ENCODE results near the gene EIF2A. TPM values are rescaled to one million over a fixed set of nuclear protein-coding genes. Genes with fewer than 3 reads are reported as not detected.

The EIF2A gene
- total and polyA plus RNA-seq, 2 of the 13 experiments (the other 11 are each of a cell fraction or from before 2014, with no cell fraction given) = 124 to 139 TPM

- TF ChIP-seq SYNCRIP (IDR thresholded peaks at IDR 0.05; ENCODE audit: insufficient read depth, low read depth, low read length) = no peak
- 0 out of 2 replicates have a peak, but pooled peaks have one; percentile 20 for TF ChIP-seq GPN1 (CRISPR knock-in tag; IDR thresholded peaks at IDR 0.05; ENCODE audit: borderline replicate concordance)
- TF ChIP-seq NCOA2 (CRISPR knock-in tag; IDR thresholded peaks at IDR 0.05) = peak; percentile 44
- TF ChIP-seq MEIS2 (CRISPR knock-in tag; IDR thresholded peaks at IDR 0.05) = peak; percentile 84
- no peak for TF ChIP-seq CENPBD1 (CRISPR knock-in tag; IDR thresholded peaks at IDR 0.05; ENCODE audit: borderline replicate concordance, low read depth)
- TF ChIP-seq ZNF207 (IDR thresholded peaks at IDR 0.05; ENCODE audit: borderline replicate concordance) = no peak
- TF ChIP-seq, protein P1, sequence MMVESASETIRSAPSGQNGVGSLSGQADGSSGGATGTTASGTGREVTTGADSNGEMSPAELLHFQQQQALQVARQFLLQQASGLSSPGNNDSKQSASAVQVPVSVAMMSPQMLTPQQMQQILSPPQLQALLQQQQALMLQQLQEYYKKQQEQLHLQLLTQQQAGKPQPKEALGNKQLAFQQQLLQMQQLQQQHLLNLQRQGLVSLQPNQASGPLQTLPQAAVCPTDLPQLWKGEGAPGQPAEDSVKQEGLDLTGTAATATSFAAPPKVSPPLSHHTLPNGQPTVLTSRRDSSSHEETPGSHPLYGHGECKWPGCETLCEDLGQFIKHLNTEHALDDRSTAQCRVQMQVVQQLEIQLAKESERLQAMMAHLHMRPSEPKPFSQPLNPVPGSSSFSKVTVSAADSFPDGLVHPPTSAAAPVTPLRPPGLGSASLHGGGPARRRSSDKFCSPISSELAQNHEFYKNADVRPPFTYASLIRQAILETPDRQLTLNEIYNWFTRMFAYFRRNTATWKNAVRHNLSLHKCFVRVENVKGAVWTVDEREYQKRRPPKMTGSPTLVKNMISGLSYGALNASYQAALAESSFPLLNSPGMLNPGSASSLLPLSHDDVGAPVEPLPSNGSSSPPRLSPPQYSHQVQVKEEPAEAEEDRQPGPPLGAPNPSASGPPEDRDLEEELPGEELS (CRISPR knock-in tag; IDR thresholded peaks at IDR 0.05) = peak; percentile 11; the same call in 1 of the 2 replicates
- 0 out of 2 replicates have a peak, but pooled peaks have one; percentile 32 for TF ChIP-seq MTF1 (CRISPR knock-in tag; IDR thresholded peaks at IDR 0.05)
- no peak for TF ChIP-seq PRMT3 (CRISPR knock-in tag; IDR thresholded peaks at IDR 0.05; ENCODE audit: borderline replicate concordance, low read depth)
- peak; percentile 98 for TF ChIP-seq ZNF816 (CRISPR knock-in tag; IDR thresholded peaks at IDR 0.05; ENCODE audit: borderline replicate concordance)
- TF ChIP-seq RNF2 (conservative IDR thresholded peaks at IDR 0.05; ENCODE audit: low read depth) = peak; percentile 51; the same call in 1 of the 2 replicates
- 0 out of 2 replicates have a peak, but pooled peaks have one; percentile 25 for TF ChIP-seq PREB (CRISPR knock-in tag; IDR thresholded peaks at IDR 0.05)
- TF ChIP-seq, protein P2, sequence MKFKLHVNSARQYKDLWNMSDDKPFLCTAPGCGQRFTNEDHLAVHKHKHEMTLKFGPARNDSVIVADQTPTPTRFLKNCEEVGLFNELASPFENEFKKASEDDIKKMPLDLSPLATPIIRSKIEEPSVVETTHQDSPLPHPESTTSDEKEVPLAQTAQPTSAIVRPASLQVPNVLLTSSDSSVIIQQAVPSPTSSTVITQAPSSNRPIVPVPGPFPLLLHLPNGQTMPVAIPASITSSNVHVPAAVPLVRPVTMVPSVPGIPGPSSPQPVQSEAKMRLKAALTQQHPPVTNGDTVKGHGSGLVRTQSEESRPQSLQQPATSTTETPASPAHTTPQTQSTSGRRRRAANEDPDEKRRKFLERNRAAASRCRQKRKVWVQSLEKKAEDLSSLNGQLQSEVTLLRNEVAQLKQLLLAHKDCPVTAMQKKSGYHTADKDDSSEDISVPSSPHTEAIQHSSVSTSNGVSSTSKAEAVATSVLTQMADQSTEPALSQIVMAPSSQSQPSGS (CRISPR knock-in tag; IDR thresholded peaks at IDR 0.05) = peak; percentile 66; the same call in 1 of the 2 replicates
- TF ChIP-seq SIN3B (IDR thresholded peaks at IDR 0.05; ENCODE audit: low read length) = no peak
- TF ChIP-seq ZNF839 (CRISPR knock-in tag; IDR thresholded peaks at IDR 0.05; ENCODE audit: borderline replicate concordance) = no peak
- TF ChIP-seq MAX (IDR thresholded peaks at IDR 0.05) = peak; percentile 46
- peak; percentile 50; the same call in 1 of the 2 replicates for TF ChIP-seq HOMEZ (CRISPR knock-in tag; IDR thresholded peaks at IDR 0.05; ENCODE audit: low read depth)
- peak; percentile 59; the same call in 1 of the 2 replicates for TF ChIP-seq ZNF670 (CRISPR knock-in tag; IDR thresholded peaks at IDR 0.05; ENCODE audit: borderline replicate concordance)
- TF ChIP-seq TCF7 (IDR thresholded peaks at IDR 0.05; ENCODE audit: low read depth) = no peak
Measured at GRCh38 chr3:150603153-150603979, 56.8 kb downstream of the EIF2A start, which contains the start of gene SELENOT (continued).
